ENCODE data around the gene RPS10.

- TF ChIP-seq CTCF (optimal IDR thresholded peaks at IDR 0.05 in 1 of 3, IDR thresholded peaks at IDR 0.05 in 1 of 3, conservative IDR thresholded peaks at IDR 0.05 in 1 of 3; ENCODE audit: extremely low read depth in 1 of 3, insufficient read depth in 2 of 3, low read length in 3 of 3) (no peak), EZH2 (IDR thresholded peaks at IDR 0.05; ENCODE audit: low read length) (no peak)
Observed at GRCh38 chr6:34369385-34369784, 56.5 kb downstream of the RPS10 start.

Data from keratinocyte (primary cell).